Type B pancreatic cell (in vitro differentiated cells): Measurements from ENCODE around the gene RNU1-4. TPM values are rescaled to one million over a fixed set of nuclear protein-coding genes. Genes with fewer than 3 reads are reported as not detected.
"Not testable (repeated sequence)": the region's sequence is repeated elsewhere in the genome, so short reads cannot be mapped to it uniquely, and the experiment has no call there.

Experiments used
- DNase-seq: peaks from one replicate; pipeline ENCODE4 v3.0.0; 2021; ENCODE audit warnings: mixed read lengths; ENCODE audit not compliant: unreplicated experiment; ENCODE audit errors: extremely low spot score
- H3K27ac Mint-ChIP-seq: 2 replicates; pipeline ENCODE4 v1.8.0; 2021; ENCODE audit warnings: mild to moderate bottlenecking, mixed read lengths
- H3K27me3 Mint-ChIP-seq: 2 replicates; pipeline ENCODE4 v1.8.0; 2021; ENCODE audit warnings: mixed read lengths
- H3K36me3 Mint-ChIP-seq: 2 replicates; pipeline ENCODE4 v1.8.0; 2021; ENCODE audit warnings: mixed read lengths
- H3K4me1 Mint-ChIP-seq: one replicate; pipeline ENCODE4 v1.8.0; 2021; ENCODE audit warnings: mixed read lengths; ENCODE audit not compliant: unreplicated experiment
- H3K4me3 Mint-ChIP-seq: 2 replicates; pipeline ENCODE4 v1.8.0; 2021; ENCODE audit warnings: mild to moderate bottlenecking, mixed read lengths
- H3K9me3 Mint-ChIP-seq: 2 replicates; pipeline ENCODE4 v1.8.0; 2021; ENCODE audit warnings: mixed read lengths
- long read RNA-seq: library from polyadenylated mRNA; unstranded; transcript quantifications from one replicate; pipeline ENCODE4 v2.0.0, GENCODE V29; 2020
- total RNA-seq: library from RNA; stranded (reverse); gene quantifications from 2 replicates; pipeline ENCODE4 v1.2.1, GENCODE V29; 2021; ENCODE audit warnings: low replicate concordance

RNU1-4 gene
- 2,993 and 3,564 TPM in 2 replicates for total RNA-seq
- long read RNA-seq: 0 reads

GRCh38 chr1:16740047-16740964 lies at the start of gene RNU1-4:
TSS of gene RNU1-4 (plus strand) at chr1:16740516.
- not testable (repeated sequence) for H3K4me1 Mint-ChIP-seq, H3K36me3 Mint-ChIP-seq, H3K4me3 Mint-ChIP-seq, H3K27me3 Mint-ChIP-seq, DNase-seq, H3K27ac Mint-ChIP-seq, H3K9me3 Mint-ChIP-seq

GRCh38 chr1:16690971-16691682 lies 49.2 kb upstream of the RNU1-4 start:
- H3K9me3 Mint-ChIP-seq, H3K27me3 Mint-ChIP-seq, H3K4me3 Mint-ChIP-seq, H3K4me1 Mint-ChIP-seq, DNase-seq, H3K27ac Mint-ChIP-seq, H3K36me3 Mint-ChIP-seq: not testable (repeated sequence)

- not testable (repeated sequence) for H3K4me1 Mint-ChIP-seq, H3K4me3 Mint-ChIP-seq, H3K27ac Mint-ChIP-seq, H3K36me3 Mint-ChIP-seq, DNase-seq, H3K27me3 Mint-ChIP-seq, H3K9me3 Mint-ChIP-seq
Measured at GRCh38 chr1:16692283-16692682, 48.0 kb upstream of the RNU1-4 start.

DNA sequence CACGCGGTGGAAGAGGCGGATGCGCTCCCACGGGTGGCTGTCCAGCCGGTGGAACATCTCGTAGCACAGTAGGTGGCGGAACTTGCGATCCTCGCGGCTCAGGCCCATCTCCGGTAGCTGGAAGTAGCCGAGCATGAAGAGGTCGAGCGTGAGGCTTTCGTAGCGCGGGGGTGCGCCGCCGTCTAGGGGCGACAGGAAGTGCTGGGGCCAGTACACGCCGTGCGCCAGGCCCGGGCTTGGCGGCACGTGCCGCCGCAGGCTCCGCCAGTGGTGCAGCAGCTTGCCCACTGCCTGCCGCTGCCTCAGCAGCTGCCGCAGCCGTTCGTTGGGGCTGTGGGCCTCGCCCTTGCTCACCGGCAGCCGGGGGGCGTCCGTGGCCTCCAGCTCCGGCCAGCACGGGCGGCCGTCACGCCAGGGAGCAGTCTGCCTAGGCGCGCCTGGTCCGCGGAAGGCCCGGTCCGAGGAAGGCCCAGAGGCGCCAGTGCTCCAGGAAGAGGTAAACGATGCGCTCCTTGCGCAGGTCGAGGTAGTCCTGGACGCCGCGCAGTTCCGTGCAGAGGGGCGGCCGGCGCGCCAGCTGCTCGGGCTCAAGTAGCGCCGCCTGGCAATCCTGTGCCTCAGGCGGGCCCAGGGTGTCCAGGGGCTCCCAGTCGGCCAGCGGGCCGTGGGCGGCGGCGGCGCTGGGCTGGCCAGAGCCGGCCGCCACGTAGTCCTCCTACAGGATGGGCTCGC lies 47.4 kb upstream of the RNU1-4 start:
- H3K27me3 Mint-ChIP-seq, DNase-seq, H3K9me3 Mint-ChIP-seq, H3K4me3 Mint-ChIP-seq, H3K4me1 Mint-ChIP-seq, H3K27ac Mint-ChIP-seq, H3K36me3 Mint-ChIP-seq: not testable (repeated sequence)

GRCh38 chr1:16693449-16694307 lies 46.6 kb upstream of the RNU1-4 start:
- not testable (repeated sequence) for H3K36me3 Mint-ChIP-seq, H3K27me3 Mint-ChIP-seq, H3K27ac Mint-ChIP-seq, H3K9me3 Mint-ChIP-seq, H3K4me1 Mint-ChIP-seq, DNase-seq, H3K4me3 Mint-ChIP-seq

GRCh38 chr1:16694308-16694702 lies 46.0 kb upstream of the RNU1-4 start:
- H3K9me3 Mint-ChIP-seq, H3K27ac Mint-ChIP-seq, H3K27me3 Mint-ChIP-seq, H3K36me3 Mint-ChIP-seq, H3K4me3 Mint-ChIP-seq, H3K4me1 Mint-ChIP-seq, DNase-seq: not testable (repeated sequence)

GRCh38 chr1:16696507-16697150 lies 43.7 kb upstream of the RNU1-4 start:
- not testable (repeated sequence) for H3K4me3 Mint-ChIP-seq, H3K9me3 Mint-ChIP-seq, H3K4me1 Mint-ChIP-seq, H3K27me3 Mint-ChIP-seq, H3K36me3 Mint-ChIP-seq, H3K27ac Mint-ChIP-seq, DNase-seq

DNA sequence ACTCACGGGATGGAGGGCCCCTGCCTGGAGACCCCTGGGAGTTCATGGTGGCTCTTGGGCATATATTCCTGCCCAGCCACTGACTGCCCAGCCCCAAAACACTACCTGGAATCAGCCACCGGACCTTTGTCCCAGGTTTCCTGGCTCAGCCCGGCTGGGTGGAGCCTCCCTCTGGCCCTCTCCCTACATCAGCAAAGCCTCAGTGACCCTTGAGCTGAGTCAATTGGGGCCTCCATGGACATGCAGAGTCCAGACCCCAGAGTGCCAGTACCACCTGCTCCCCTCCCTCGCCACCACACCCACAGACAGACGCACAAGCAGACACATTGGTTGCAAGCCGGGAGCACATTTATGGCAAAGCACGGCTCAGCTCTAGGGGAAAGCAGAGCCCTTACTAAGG lies 43.2 kb upstream of the RNU1-4 start:
- H3K36me3 Mint-ChIP-seq, H3K27ac Mint-ChIP-seq, DNase-seq, H3K4me1 Mint-ChIP-seq, H3K4me3 Mint-ChIP-seq, H3K9me3 Mint-ChIP-seq, H3K27me3 Mint-ChIP-seq: not testable (repeated sequence)

DNA sequence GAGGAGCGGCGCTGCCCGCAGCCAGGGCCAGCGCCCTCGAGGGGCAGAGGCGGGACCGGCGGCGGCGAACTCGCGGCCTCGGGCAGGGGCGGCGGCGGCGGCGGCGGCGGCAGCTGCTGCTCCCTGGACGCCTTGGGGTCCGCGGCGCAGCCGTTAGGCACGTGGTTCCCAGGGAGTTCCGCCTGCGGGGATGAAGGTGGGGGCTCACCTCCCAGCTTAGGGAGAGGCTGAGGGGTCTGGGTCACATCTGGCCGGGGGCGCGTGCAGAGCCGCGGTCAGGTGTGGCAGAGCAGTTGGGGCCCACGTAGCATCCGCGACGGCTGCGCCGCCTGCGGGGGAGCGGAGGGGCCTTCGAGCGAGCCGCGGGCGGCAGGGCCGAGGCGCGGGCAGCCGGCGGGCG lies 40.9 kb upstream of the RNU1-4 start:
- not testable (repeated sequence) for H3K4me3 Mint-ChIP-seq

GRCh38 chr1:16700138-16700895 lies 40.0 kb upstream of the RNU1-4 start:
- H3K36me3 Mint-ChIP-seq, DNase-seq, H3K9me3 Mint-ChIP-seq, H3K4me3 Mint-ChIP-seq, H3K4me1 Mint-ChIP-seq, H3K27me3 Mint-ChIP-seq, H3K27ac Mint-ChIP-seq: not testable (repeated sequence)

More for the DNA sequence above, 40.9 kb upstream of the RNU1-4 start:
- not testable (repeated sequence) for H3K27me3 Mint-ChIP-seq, H3K36me3 Mint-ChIP-seq, DNase-seq, H3K27ac Mint-ChIP-seq, H3K9me3 Mint-ChIP-seq, H3K4me1 Mint-ChIP-seq

DNA sequence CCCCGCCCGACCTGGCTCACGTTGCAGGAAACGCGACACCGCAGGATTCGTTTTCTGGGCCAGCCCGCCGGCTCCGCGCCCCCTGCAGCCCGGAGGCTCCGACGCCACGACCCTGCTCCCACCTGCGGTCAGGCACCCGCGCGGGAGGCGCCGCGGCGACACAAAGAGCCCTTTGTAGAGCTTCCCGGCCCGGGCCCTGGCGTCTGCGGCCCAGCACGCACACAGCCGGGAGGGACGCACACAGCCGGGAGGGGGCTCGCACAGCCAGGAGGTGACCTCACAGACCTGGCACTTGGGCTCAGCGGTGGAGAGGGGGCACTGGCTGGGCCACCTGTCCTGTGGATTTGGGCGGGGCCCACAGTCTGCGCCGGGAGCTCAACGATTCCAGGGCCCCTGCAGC lies 39.1 kb upstream of the RNU1-4 start:
- not testable (repeated sequence) for H3K27me3 Mint-ChIP-seq, H3K4me1 Mint-ChIP-seq, H3K36me3 Mint-ChIP-seq

GRCh38 chr1:16702280-16702679 lies 38.0 kb upstream of the RNU1-4 start:
- H3K4me3 Mint-ChIP-seq, H3K9me3 Mint-ChIP-seq, H3K4me1 Mint-ChIP-seq, H3K36me3 Mint-ChIP-seq, H3K27ac Mint-ChIP-seq, H3K27me3 Mint-ChIP-seq, DNase-seq: not testable (repeated sequence)

More for the DNA sequence above, 39.1 kb upstream of the RNU1-4 start:
- H3K27ac Mint-ChIP-seq, DNase-seq, H3K4me3 Mint-ChIP-seq, H3K9me3 Mint-ChIP-seq: not testable (repeated sequence)
